HG03095 (cell line): Measurements from ENCODE around the gene PLEKHO2.

Experiments
- ATAC-seq: cut with Tn5 transposase; IDR thresholded peaks from one replicate; pipeline ENCODE4 v1.9.1; 2021; ENCODE audit warnings: moderate library complexity; ENCODE audit not compliant: unreplicated experiment

PLEKHO2 gene

DNA sequence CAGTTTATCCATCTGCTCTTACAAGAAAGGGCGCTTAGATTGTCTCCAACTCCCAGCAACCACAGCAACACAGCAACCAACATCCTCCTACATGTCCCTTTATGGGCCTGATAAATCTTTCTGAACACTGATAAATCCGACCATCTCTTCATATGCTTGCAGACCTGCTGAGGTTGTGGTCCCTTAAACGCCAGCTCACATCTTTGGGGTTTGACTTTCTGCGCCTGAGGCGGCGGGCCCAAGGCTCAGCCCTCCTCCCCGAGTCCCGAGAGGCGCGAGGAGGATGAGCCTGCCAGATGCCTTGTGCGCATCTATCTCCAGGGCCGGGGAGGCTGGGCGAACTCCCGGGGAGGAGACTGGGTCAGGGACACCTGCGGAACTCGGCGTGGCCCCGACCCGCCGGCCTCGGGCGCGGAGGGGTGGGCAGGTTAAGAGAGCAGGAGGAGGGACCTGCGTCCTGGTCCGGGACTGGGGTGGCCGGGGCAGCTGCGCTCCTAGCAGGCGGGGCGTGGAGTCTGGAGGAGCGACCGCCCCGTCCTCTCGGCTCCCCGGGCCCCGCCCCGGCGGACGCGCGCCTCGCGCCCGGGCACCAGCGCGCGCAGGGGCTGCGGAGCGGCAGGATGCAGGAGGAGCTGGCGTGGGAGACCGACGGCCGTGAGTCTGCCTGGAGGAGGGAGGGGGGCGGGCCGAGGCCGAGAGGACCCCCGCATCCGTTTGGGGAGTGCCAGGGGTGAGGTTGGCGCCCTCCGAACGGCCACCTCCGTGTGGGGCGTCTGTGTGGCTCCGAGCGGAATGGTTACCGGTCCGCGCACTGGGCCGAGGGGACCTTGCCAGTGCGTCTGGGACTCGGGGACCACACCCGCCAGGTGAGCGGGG lies 69.8 kb downstream of the PLEKHO2 start, which contains the start of gene ANKDD1A:
Gene ANKDD1A, plus strand, starts transcription at position 592 of the 876 bp plus-strand sequence. Its CDS starts 29 bp downstream, at position 621.
- peak; percentile 52 for ATAC-seq

DNA sequence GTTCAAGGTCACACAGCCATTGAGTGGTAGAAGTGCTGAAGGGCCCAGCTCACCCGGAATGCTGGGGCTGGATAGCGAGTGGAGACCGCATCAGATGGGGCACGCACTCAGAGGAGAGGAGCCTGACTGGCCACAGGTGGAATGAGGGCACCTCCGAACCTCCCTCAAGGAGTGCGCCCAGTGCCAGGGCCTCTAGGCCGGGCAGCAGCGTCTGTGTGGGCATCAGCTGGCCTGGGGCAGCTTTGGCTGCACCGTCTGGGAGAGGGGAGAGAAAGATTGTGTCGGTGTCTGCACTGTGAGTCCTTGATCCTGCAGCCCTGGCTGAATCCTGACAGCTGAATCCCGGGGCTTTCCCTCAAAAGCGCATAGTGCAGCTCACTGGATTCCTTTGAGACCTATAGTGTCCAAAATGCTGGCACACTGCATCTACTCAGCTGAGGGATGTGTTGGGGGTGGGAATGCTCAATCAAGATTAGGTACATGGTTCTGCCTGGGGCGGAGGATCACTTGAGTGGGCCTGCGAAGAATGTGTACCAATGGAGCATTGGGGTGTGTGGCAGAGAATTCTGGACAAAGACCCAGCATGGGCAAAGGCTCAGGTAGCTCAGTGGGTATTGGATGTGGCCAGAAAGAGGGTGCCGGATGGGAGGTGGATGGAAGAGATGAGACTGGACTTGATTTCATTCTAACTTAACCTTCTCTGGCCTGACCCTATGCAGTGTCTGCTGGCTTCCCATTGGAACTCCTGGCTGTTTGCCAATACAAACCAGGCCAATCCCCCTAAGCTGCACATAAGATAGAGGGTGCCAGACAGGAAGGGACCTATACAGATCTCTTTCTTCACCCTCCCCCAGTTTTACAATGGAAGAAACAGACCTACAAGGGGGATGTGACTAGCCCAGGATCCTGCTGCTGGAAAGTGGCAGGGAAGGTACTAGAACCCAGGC lies 70.9 kb downstream of the PLEKHO2 start:
- ATAC-seq, result no peak

DNA sequence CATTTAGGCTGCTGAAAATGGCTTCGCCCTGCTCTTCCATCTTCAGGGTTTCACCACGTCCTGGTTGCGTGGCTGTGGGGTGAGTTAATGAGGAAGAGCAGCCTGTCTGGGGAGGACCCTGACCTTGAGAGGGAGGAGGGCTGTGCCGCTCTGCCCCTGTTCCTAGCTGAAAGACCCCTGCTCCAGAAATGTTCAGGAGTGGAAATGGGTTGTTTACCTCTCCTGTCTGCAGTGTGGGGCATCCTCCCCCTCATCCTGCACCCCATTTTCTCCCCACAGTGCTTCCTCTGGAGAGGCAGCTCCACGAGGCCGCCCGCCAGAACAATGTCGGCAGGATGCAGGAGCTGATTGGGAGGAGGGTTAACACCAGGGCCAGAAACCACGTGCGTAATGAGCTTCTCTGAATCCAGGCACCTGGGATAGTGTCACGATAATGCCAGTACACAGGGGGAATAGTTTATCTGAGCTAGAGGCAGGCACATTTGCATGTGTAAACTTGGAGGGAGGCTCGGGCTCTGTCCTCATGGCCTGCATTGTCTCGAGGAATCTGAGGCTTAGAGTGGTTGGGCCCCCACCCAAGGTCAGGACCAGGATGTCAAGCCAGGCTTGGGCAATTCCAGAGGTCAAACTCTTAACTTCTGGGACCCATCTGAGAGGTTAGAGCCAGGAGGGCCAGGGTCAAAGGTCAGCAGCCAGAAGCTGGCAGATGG lies 74.0 kb downstream of the PLEKHO2 start:
- no peak for ATAC-seq

DNA sequence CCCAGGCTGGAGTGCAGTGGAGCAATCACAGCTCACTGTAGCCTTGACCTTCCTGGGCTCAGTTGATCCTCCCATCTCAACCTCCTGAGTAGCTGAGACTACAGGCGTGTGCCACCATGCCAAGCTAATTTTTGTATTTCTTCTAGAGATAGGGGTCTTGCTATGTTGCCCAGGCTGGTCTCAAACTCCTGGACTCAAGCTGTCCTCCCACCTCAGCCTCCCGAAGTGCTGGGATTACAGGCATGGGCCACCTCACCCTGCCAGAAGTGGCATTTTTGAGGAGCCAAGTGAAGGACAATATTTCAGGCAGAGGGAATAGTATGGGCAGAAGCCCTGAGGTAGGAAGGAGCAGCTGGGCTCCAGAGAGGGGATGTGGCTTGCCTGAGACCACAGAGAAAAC lies 74.7 kb downstream of the PLEKHO2 start:
- ATAC-seq, result no peak

DNA sequence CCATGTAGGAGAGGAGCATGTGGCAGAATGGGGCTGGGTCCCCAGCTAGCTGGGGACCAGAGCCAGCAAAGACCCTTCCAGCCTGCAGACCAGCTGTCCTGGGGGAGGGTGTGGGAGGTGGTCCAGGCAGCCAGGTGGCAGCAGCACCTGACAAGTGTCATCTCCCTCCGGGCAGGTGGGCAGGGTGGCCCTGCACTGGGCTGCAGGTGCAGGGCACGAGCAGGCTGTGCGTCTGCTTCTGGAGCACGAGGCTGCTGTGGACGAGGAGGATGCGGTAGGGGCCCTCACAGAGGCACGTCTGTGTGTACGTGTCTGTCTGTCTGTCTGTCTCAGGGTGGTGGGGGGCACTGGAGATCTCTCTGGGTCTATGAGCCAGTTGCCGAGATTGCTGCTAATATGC lies 75.5 kb downstream of the PLEKHO2 start:
- no peak for ATAC-seq
